Calu3 (cell line): ENCODE data around the gene ARID5B. TPM values are rescaled to one million over a fixed set of nuclear protein-coding genes. Genes with fewer than 3 reads are reported as not detected.

ENCODE experiments used
- BruUV-seq: library from RNA; stranded (reverse); fragments of 400-500 nt; replicated peaks from 2 replicates; lab custom pipeline; 2021; lab: Mats Ljungman, UMichigan
- CTCF ChIA-PET: fragments of 300-600 bp; sonication (Branson Sonifier 250); formaldehyde crosslinking; loops from one replicate; lab custom pipeline; 2022; ENCODE audit warnings: antibody characterized with exemption; lab: Charles Lee
- DNase-seq: peaks from one replicate; pipeline ENCODE4 v3.0.0; 2022
- H3K27ac Mint-ChIP-seq: one replicate; pipeline ENCODE4 v1.8.0; 2022; ENCODE audit warnings: mixed read lengths; ENCODE audit not compliant: unreplicated experiment
- H3K27me3 Mint-ChIP-seq: one replicate; pipeline ENCODE4 v1.8.0; 2022; ENCODE audit warnings: mixed read lengths; ENCODE audit not compliant: unreplicated experiment
- H3K36me3 Mint-ChIP-seq: one replicate; pipeline ENCODE4 v1.8.0; 2022; ENCODE audit warnings: mild to moderate bottlenecking, moderate library complexity, mixed read lengths; ENCODE audit not compliant: insufficient read depth, unreplicated experiment
- H3K4me1 Mint-ChIP-seq: one replicate; pipeline ENCODE4 v1.8.0; 2022; ENCODE audit warnings: mild to moderate bottlenecking, low read depth, mixed read lengths; ENCODE audit not compliant: unreplicated experiment
- H3K4me3 Mint-ChIP-seq: one replicate; pipeline ENCODE4 v1.8.0; 2022; ENCODE audit warnings: mild to moderate bottlenecking, low read depth, moderate library complexity, mixed read lengths; ENCODE audit not compliant: unreplicated experiment
- H3K9me3 Mint-ChIP-seq: one replicate; pipeline ENCODE4 v1.8.0; 2022; ENCODE audit warnings: low read depth, mixed read lengths; ENCODE audit not compliant: unreplicated experiment
- CTCF ChIP-seq: fragments of 200-600 bp; IDR thresholded peaks from one replicate; pipeline ENCODE4 v1.8.0; 2022; ENCODE audit warnings: antibody characterized with exemption; ENCODE audit not compliant: unreplicated experiment
- intact Hi-C: fragments of 100-400 bp; cut with micrococcal nuclease; formaldehyde crosslinking; loops from one replicate; pipeline ENCODE4 v1.10.0; 2022; ENCODE audit not compliant: unreplicated experiment
- total RNA-seq: library from RNA; stranded (reverse); gene quantifications from 2 replicates; pipeline ENCODE4 v1.2.3, GENCODE V29; 2022

The ARID5B gene
- total RNA-seq, 1 experiment from 2014 or later: 10.0 TPM

- no peaks in the 10 kb centered on the region for H3K9me3 Mint-ChIP-seq
- no TSS peak for BruUV-seq
- H3K4me1 Mint-ChIP-seq: no peaks in the 10 kb centered on the region
- CTCF ChIA-PET: no interaction called here
- DNase-seq: no peak
- intact Hi-C loops: no loop called here
- H3K27me3 Mint-ChIP-seq: no peaks in the 10 kb centered on the region
- H3K36me3 Mint-ChIP-seq: no peaks in the 10 kb centered on the region
- H3K27ac Mint-ChIP-seq: no peak overlapping the region
- no peak overlapping the region for H3K4me3 Mint-ChIP-seq
- no peak for TF ChIP-seq CTCF
These were observed 166.1 kb downstream of the ARID5B start for GRCh38 chr10:62067560-62067959.

DNA sequence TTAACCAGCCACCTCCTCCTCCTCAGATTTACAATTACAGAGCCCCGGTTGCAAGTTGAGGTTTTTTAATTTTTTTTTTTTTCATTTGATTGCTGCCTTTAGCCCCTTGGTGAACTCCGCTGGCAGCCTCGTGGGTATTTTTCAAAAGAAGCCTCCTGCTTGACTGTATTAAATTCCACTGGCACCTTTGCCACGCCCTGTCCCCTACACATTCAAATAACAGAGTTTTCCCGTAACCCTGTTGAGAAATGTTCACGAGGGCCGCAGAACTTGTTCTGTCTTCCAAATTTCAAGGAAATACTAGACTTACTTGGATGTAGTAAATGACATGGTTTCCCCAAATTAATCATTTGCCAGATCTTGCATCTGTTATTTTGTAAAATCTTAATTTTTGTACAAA, 167.0 kb downstream of the ARID5B start:
- no peaks in the 10 kb centered on the region for H3K9me3 Mint-ChIP-seq
- intact Hi-C loops: no loop called here
- H3K36me3 Mint-ChIP-seq: no peaks in the 10 kb centered on the region
- DNase-seq: no peak
- CTCF ChIA-PET: interaction anchor here (0.6 kb wide), 1 partner anchor 165 kb away, joined by 6 read pairs; no protein-coding TSS in a partner anchor
- H3K4me1 Mint-ChIP-seq: no peaks in the 10 kb centered on the region
- H3K27me3 Mint-ChIP-seq: no peaks in the 10 kb centered on the region
- no peak overlapping the region for H3K4me3 Mint-ChIP-seq
- BruUV-seq: no TSS peak
- TF ChIP-seq CTCF: no peak
- H3K27ac Mint-ChIP-seq: no peak overlapping the region

GRCh38 chr10:62069452-62070178, 168.1 kb downstream of the ARID5B start:
- H3K4me1 Mint-ChIP-seq: no peaks in the 10 kb centered on the region
- intact Hi-C loops: no loop called here
- CTCF ChIA-PET: no interaction called here
- H3K9me3 Mint-ChIP-seq: no peaks in the 10 kb centered on the region
- no peaks in the 10 kb centered on the region for H3K36me3 Mint-ChIP-seq
- DNase-seq: no peak
- H3K4me3 Mint-ChIP-seq: no peak overlapping the region
- BruUV-seq: no TSS peak
- no peak overlapping the region for H3K27ac Mint-ChIP-seq
- no peak for TF ChIP-seq CTCF
- H3K27me3 Mint-ChIP-seq: no peaks in the 10 kb centered on the region

- TF ChIP-seq CTCF: no peak
- H3K9me3 Mint-ChIP-seq: no peaks in the 10 kb centered on the region
- H3K27ac Mint-ChIP-seq: no peak overlapping the region
- intact Hi-C loops: no loop called here
- H3K27me3 Mint-ChIP-seq: no peaks in the 10 kb centered on the region
- no TSS peak for BruUV-seq
- no peak for DNase-seq
- peaks cover 6% of the 10 kb centered on the region for H3K4me1 Mint-ChIP-seq
- CTCF ChIA-PET: no interaction called here
- H3K4me3 Mint-ChIP-seq: no peak overlapping the region
- H3K36me3 Mint-ChIP-seq: no peaks in the 10 kb centered on the region
These were observed 170.4 kb downstream of the ARID5B start for GRCh38 chr10:62071846-62072281.
